HG02610 (cell line): Measurements from ENCODE around the gene LMNB1.
"Not testable (repeated sequence)": the region's sequence is repeated elsewhere in the genome, so short reads cannot be mapped to it uniquely, and the experiment has no call there.

ENCODE experiments used
- ATAC-seq: cut with Tn5 transposase; IDR thresholded peaks from one replicate; pipeline ENCODE4 v1.9.1; 2021; ENCODE audit warnings: mild to moderate bottlenecking, moderate library complexity; ENCODE audit not compliant: unreplicated experiment

The LMNB1 gene

GRCh38 chr5:126776499-126777256, at the start of gene LMNB1:
LMNB1 (plus strand) TSS chr5:126777136; CDS start chr5:126777509, 373 bp downstream.
- ATAC-seq: peak; percentile 66

GRCh38 chr5:126732716-126733115, 44.2 kb upstream of the LMNB1 start:
- no peak for ATAC-seq

- not testable (repeated sequence) for ATAC-seq
Measured at GRCh38 chr5:126734573-126734972, 42.4 kb upstream of the LMNB1 start.

GRCh38 chr5:126736141-126736540, 40.8 kb upstream of the LMNB1 start:
- no peak for ATAC-seq

- ATAC-seq: no peak
Measured at GRCh38 chr5:126741361-126741760, 35.6 kb upstream of the LMNB1 start.

- no peak for ATAC-seq
Measured at GRCh38 chr5:126742425-126742824, 34.5 kb upstream of the LMNB1 start.

- ATAC-seq: no peak
Measured at GRCh38 chr5:126744836-126745235, 32.1 kb upstream of the LMNB1 start.

- ATAC-seq: no peak
Measured at GRCh38 chr5:126745259-126745992, 31.5 kb upstream of the LMNB1 start.

- ATAC-seq: no peak
Measured at GRCh38 chr5:126746290-126746689, 30.6 kb upstream of the LMNB1 start.

- ATAC-seq: no peak
Measured at GRCh38 chr5:126752081-126752785, 24.7 kb upstream of the LMNB1 start.

GRCh38 chr5:126753227-126753626, 23.7 kb upstream of the LMNB1 start:
- ATAC-seq: no peak

- no peak for ATAC-seq
Measured at GRCh38 chr5:126754609-126755008, 22.3 kb upstream of the LMNB1 start.

GRCh38 chr5:126755593-126755992, 21.3 kb upstream of the LMNB1 start:
- no peak for ATAC-seq

- ATAC-seq: no peak
Measured at GRCh38 chr5:126757713-126758357, 19.1 kb upstream of the LMNB1 start.

GRCh38 chr5:126763371-126763770, 13.6 kb upstream of the LMNB1 start:
- no peak for ATAC-seq

GRCh38 chr5:126769703-126770102, 7.2 kb upstream of the LMNB1 start:
- no peak for ATAC-seq

GRCh38 chr5:126773536-126773935, 3.4 kb upstream of the LMNB1 start:
- ATAC-seq: not testable (repeated sequence)

- ATAC-seq: not testable (repeated sequence)
Measured at GRCh38 chr5:126774595-126774994, 2.3 kb upstream of the LMNB1 start.

GRCh38 chr5:126777257-126777974, 480 bp downstream of the LMNB1 start:
- no peak for ATAC-seq

- ATAC-seq: peak; percentile 72
Measured at GRCh38 chr5:126777975-126778674, 1.2 kb downstream of the LMNB1 start.
